ENCODE results near the gene SYNRG. TPM values are rescaled to one million over a fixed set of nuclear protein-coding genes. Genes with fewer than 3 reads are reported as not detected.

Gene SYNRG
- polyA plus RNA-seq (2013): 20.0 and 20.7 TPM in 2 replicates

- H3K9me3 ChIP-seq (ENCODE audit: insufficient read depth, low read depth, low read length): no peaks in the 10 kb centered on the region
- H2BK12ac ChIP-seq (ENCODE audit: low read length): no peak within 1 kb of the TSS
- WGBS (ENCODE audit: extremely low coverage, insufficient coverage, insufficient read length): no CpG with 5 or more reads among the region's 60 CpGs
- peaks cover 4% of the 10 kb centered on the region for H3K79me2 ChIP-seq (ENCODE audit: control insufficient read depth, insufficient read depth, low read length, poor library complexity)
- peak; percentile 93 to 95 for DNase-seq
- peak within 1 kb of the TSS; percentile 27 for H3K4ac ChIP-seq (ENCODE audit: low read depth, low read length)
- H4K91ac ChIP-seq (ENCODE audit: low read depth, low read length): peak within 1 kb of the TSS; percentile 95
- peaks cover 1 to 4% of the 10 kb centered on the region in 2 experiments for H3K36me3 ChIP-seq (ENCODE audit: control insufficient read depth in 1 of 2, insufficient read depth in 2 of 2, low read length in 2 of 2)
- H3K23ac ChIP-seq (ENCODE audit: low read length): no peak within 1 kb of the TSS
- peaks cover 4% of the 10 kb centered on the region for H3K79me1 ChIP-seq (ENCODE audit: low read length)
- peak within 1 kb of the TSS; percentile 82 for H3K4me2 ChIP-seq (ENCODE audit: low read length)
- H3K9ac ChIP-seq (ENCODE audit: low read length): peak within 1 kb of the TSS; percentile 91
- no peak within 1 kb of the TSS for H2AK5ac ChIP-seq (ENCODE audit: low read length)
- peak within 1 kb of the TSS; percentile 89 for H3K27ac ChIP-seq (ENCODE audit: low read depth, low read length)
- H3K18ac ChIP-seq (ENCODE audit: low read length): peak within 1 kb of the TSS; percentile 90
- H4K12ac ChIP-seq (ENCODE audit: low read depth, low read length): peak within 1 kb of the TSS; percentile 93
- no peaks in the 10 kb centered on the region for H3K27me3 ChIP-seq (ENCODE audit: insufficient read depth, low read length)
- H2BK120ac ChIP-seq (ENCODE audit: insufficient read depth, low read length, poor library complexity): peak within 1 kb of the TSS; percentile 86
- H2BK5ac ChIP-seq (ENCODE audit: low read depth, low read length, poor library complexity): peak within 1 kb of the TSS; percentile 95
- H3K4me3 ChIP-seq (ENCODE audit: low read depth, low read length): peak within 1 kb of the TSS; percentile 77
- H3K14ac ChIP-seq (ENCODE audit: low read length): peak within 1 kb of the TSS; percentile 95
- H3K4me1 ChIP-seq (ENCODE audit: control insufficient read depth in 1 of 2, insufficient read depth in 2 of 2, low read length in 2 of 2): no peaks in the 10 kb centered on the region
- H4K8ac ChIP-seq (ENCODE audit: low read depth, low read length): peak within 1 kb of the TSS; percentile 93
- H2AFZ ChIP-seq (ENCODE audit: insufficient read depth, low read length, poor library complexity): peak within 1 kb of the TSS; percentile 92
These were observed at the start of gene SYNRG for GRCh38 chr17:37609170-37610040. SYNRG (minus strand) TSS chr17:37609418; CDS start chr17:37609355, 63 bp downstream.

- no peak for DNase-seq
- no peak overlapping the region for H2AFZ ChIP-seq (ENCODE audit: insufficient read depth, low read length, poor library complexity)
- no peak overlapping the region for H4K91ac ChIP-seq (ENCODE audit: low read depth, low read length)
- no peak overlapping the region for H2BK120ac ChIP-seq (ENCODE audit: insufficient read depth, low read length, poor library complexity)
- no peak overlapping the region for H3K9ac ChIP-seq (ENCODE audit: low read length)
- H2AK5ac ChIP-seq (ENCODE audit: low read length): no peak overlapping the region
- H3K79me1 ChIP-seq (ENCODE audit: low read length): no peaks in the 10 kb centered on the region
- H3K4me2 ChIP-seq (ENCODE audit: low read length): no peak overlapping the region
- no peak overlapping the region for H3K14ac ChIP-seq (ENCODE audit: low read length)
- no peaks in the 10 kb centered on the region for H3K4me1 ChIP-seq (ENCODE audit: control insufficient read depth in 1 of 2, insufficient read depth in 2 of 2, low read length in 2 of 2)
- H3K27ac ChIP-seq (ENCODE audit: low read depth, low read length): no peak overlapping the region
- no CpG with 5 or more reads among the region's 1 CpG for WGBS (ENCODE audit: extremely low coverage, insufficient coverage, insufficient read length)
- H3K36me3 ChIP-seq (ENCODE audit: control insufficient read depth in 1 of 2, insufficient read depth in 2 of 2, low read length in 2 of 2): no peaks in the 10 kb centered on the region
- H4K12ac ChIP-seq (ENCODE audit: low read depth, low read length): no peak overlapping the region
- no peak overlapping the region for H4K8ac ChIP-seq (ENCODE audit: low read depth, low read length)
- H2BK12ac ChIP-seq (ENCODE audit: low read length): no peak overlapping the region
- H3K9me3 ChIP-seq (ENCODE audit: insufficient read depth, low read depth, low read length): no peaks in the 10 kb centered on the region
- no peak overlapping the region for H2BK5ac ChIP-seq (ENCODE audit: low read depth, low read length, poor library complexity)
- no peak overlapping the region for H3K4ac ChIP-seq (ENCODE audit: low read depth, low read length)
- no peaks in the 10 kb centered on the region for H3K27me3 ChIP-seq (ENCODE audit: insufficient read depth, low read length)
- H3K79me2 ChIP-seq (ENCODE audit: control insufficient read depth, insufficient read depth, low read length, poor library complexity): no peaks in the 10 kb centered on the region
- H3K23ac ChIP-seq (ENCODE audit: low read length): no peak overlapping the region
- no peak overlapping the region for H3K18ac ChIP-seq (ENCODE audit: low read length)
- H3K4me3 ChIP-seq (ENCODE audit: low read depth, low read length): no peak overlapping the region
These were observed 48.0 kb upstream of the SYNRG start for GRCh38 chr17:37657202-37657601.

GRCh38 chr17:37651849-37652248, 42.6 kb upstream of the SYNRG start:
- H2AK5ac ChIP-seq (ENCODE audit: low read length): no peak overlapping the region
- H4K91ac ChIP-seq (ENCODE audit: low read depth, low read length): no peak overlapping the region
- no peak overlapping the region for H2BK12ac ChIP-seq (ENCODE audit: low read length)
- H3K79me2 ChIP-seq (ENCODE audit: control insufficient read depth, insufficient read depth, low read length, poor library complexity): no peaks in the 10 kb centered on the region
- H3K4me2 ChIP-seq (ENCODE audit: low read length): no peak overlapping the region
- no peak overlapping the region for H3K4ac ChIP-seq (ENCODE audit: low read depth, low read length)
- H2BK5ac ChIP-seq (ENCODE audit: low read depth, low read length, poor library complexity): no peak overlapping the region
- H3K4me1 ChIP-seq (ENCODE audit: control insufficient read depth in 1 of 2, insufficient read depth in 2 of 2, low read length in 2 of 2): no peaks in the 10 kb centered on the region
- H3K27ac ChIP-seq (ENCODE audit: low read depth, low read length): no peak overlapping the region
- no CpG with 5 or more reads among the region's 2 CpGs for WGBS (ENCODE audit: extremely low coverage, insufficient coverage, insufficient read length)
- H3K9me3 ChIP-seq (ENCODE audit: insufficient read depth, low read depth, low read length): no peaks in the 10 kb centered on the region
- no peak overlapping the region for H3K18ac ChIP-seq (ENCODE audit: low read length)
- no peak overlapping the region for H4K12ac ChIP-seq (ENCODE audit: low read depth, low read length)
- no peaks in the 10 kb centered on the region for H3K36me3 ChIP-seq (ENCODE audit: control insufficient read depth in 1 of 2, insufficient read depth in 2 of 2, low read length in 2 of 2)
- no peaks in the 10 kb centered on the region for H3K79me1 ChIP-seq (ENCODE audit: low read length)
- no peak overlapping the region for H3K23ac ChIP-seq (ENCODE audit: low read length)
- no peak overlapping the region for H3K4me3 ChIP-seq (ENCODE audit: low read depth, low read length)
- no peak overlapping the region for H2AFZ ChIP-seq (ENCODE audit: insufficient read depth, low read length, poor library complexity)
- no peak overlapping the region for H3K14ac ChIP-seq (ENCODE audit: low read length)
- no peak overlapping the region for H4K8ac ChIP-seq (ENCODE audit: low read depth, low read length)
- H3K27me3 ChIP-seq (ENCODE audit: insufficient read depth, low read length): no peaks in the 10 kb centered on the region
- H3K9ac ChIP-seq (ENCODE audit: low read length): no peak overlapping the region
- H2BK120ac ChIP-seq (ENCODE audit: insufficient read depth, low read length, poor library complexity): no peak overlapping the region
- DNase-seq: no peak

GRCh38 chr17:37650419-37651003, 41.3 kb upstream of the SYNRG start:
- H3K36me3 ChIP-seq (ENCODE audit: control insufficient read depth in 1 of 2, insufficient read depth in 2 of 2, low read length in 2 of 2): no peaks in the 10 kb centered on the region
- no peak overlapping the region for H3K14ac ChIP-seq (ENCODE audit: low read length)
- no peak overlapping the region for H4K12ac ChIP-seq (ENCODE audit: low read depth, low read length)
- no peak overlapping the region for H3K18ac ChIP-seq (ENCODE audit: low read length)
- H3K4me1 ChIP-seq (ENCODE audit: control insufficient read depth in 1 of 2, insufficient read depth in 2 of 2, low read length in 2 of 2): no peaks in the 10 kb centered on the region
- no peak overlapping the region for H2BK5ac ChIP-seq (ENCODE audit: low read depth, low read length, poor library complexity)
- no peak overlapping the region for H3K27ac ChIP-seq (ENCODE audit: low read depth, low read length)
- H3K79me2 ChIP-seq (ENCODE audit: control insufficient read depth, insufficient read depth, low read length, poor library complexity): no peaks in the 10 kb centered on the region
- no peak overlapping the region for H2AFZ ChIP-seq (ENCODE audit: insufficient read depth, low read length, poor library complexity)
- no peak overlapping the region for H3K23ac ChIP-seq (ENCODE audit: low read length)
- no peak overlapping the region for H4K91ac ChIP-seq (ENCODE audit: low read depth, low read length)
- H4K8ac ChIP-seq (ENCODE audit: low read depth, low read length): no peak overlapping the region
- no peak overlapping the region for H3K4ac ChIP-seq (ENCODE audit: low read depth, low read length)
- peaks cover 4% of the 10 kb centered on the region for H3K27me3 ChIP-seq (ENCODE audit: insufficient read depth, low read length)
- peak; percentile 28 to 62 for DNase-seq
- no peaks in the 10 kb centered on the region for H3K79me1 ChIP-seq (ENCODE audit: low read length)
- H3K4me3 ChIP-seq (ENCODE audit: low read depth, low read length): no peak overlapping the region
- H3K9me3 ChIP-seq (ENCODE audit: insufficient read depth, low read depth, low read length): no peaks in the 10 kb centered on the region
- no peak overlapping the region for H2BK120ac ChIP-seq (ENCODE audit: insufficient read depth, low read length, poor library complexity)
- no peak overlapping the region for H3K4me2 ChIP-seq (ENCODE audit: low read length)
- no peak overlapping the region for H2BK12ac ChIP-seq (ENCODE audit: low read length)
- WGBS (ENCODE audit: extremely low coverage, insufficient coverage, insufficient read length): no CpG with 5 or more reads among the region's 6 CpGs
- H3K9ac ChIP-seq (ENCODE audit: low read length): no peak overlapping the region
- no peak overlapping the region for H2AK5ac ChIP-seq (ENCODE audit: low read length)
